DMS153 treated with DMSO at 0.1 percent for 48 hours (cell line): ENCODE data around the gene RAB9A.
A peak's percentile ranks its signal among the peaks of the same experiment; 100 is the strongest.
"Not testable (repeated sequence)": the region's sequence is repeated elsewhere in the genome, so short reads cannot be mapped to it uniquely, and the experiment has no call there.

Source experiments
- DNase-seq: peaks from one replicate; lab custom pipeline; 2025; ENCODE audit not compliant: unreplicated experiment; lab: John Stamatoyannopoulos, UW

The RAB9A gene

DNA sequence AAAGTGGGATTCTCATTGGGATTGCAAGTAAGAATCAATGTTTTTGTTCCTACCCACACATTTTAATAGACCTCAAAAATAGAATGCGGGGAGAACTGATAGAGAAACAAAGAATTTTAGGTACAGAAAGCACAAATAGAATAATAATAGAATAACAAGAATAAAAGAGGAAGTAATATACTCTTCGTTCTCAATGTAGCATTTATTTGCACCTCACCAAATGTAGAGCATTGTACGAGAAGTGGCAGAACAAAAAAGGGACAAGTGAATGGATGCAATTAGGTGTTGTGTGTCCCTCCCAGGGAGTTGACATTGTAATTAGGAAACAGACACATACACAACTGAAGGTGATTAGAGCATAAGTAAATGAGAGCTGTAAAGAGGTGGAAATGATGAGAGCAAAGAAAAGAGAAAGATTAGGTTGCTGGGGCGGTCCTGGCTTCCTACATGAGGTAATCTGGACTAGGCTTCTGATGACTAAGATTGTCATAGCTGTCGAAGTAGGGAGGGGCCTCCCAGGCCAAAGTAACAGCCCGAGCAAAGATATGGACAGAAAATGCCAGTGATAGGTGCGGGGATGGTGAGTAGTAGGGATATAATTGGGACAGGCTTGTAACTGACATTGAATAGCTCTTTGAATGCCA is 10.4 kb downstream of the RAB9A start:
- no peak for DNase-seq

DNA sequence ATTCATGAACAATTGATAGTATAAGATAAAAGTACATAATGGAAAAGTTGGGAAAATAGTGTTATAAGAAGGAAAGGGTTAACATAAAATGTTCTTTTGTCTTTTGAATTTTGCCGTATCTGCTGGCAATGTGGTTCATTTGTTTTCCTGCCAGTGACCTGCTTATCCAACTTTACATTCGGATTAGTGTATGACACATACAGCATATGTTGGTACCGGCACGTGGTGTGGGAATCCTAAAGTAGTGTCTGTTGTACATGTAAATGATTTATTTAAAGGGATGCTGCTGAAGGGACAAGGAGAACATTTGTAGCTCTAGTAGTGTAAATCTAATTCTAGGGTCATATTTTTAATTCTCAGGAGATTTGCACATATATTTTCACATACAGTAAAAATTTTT is 11.5 kb downstream of the RAB9A start:
- DNase-seq = no peak

DNA sequence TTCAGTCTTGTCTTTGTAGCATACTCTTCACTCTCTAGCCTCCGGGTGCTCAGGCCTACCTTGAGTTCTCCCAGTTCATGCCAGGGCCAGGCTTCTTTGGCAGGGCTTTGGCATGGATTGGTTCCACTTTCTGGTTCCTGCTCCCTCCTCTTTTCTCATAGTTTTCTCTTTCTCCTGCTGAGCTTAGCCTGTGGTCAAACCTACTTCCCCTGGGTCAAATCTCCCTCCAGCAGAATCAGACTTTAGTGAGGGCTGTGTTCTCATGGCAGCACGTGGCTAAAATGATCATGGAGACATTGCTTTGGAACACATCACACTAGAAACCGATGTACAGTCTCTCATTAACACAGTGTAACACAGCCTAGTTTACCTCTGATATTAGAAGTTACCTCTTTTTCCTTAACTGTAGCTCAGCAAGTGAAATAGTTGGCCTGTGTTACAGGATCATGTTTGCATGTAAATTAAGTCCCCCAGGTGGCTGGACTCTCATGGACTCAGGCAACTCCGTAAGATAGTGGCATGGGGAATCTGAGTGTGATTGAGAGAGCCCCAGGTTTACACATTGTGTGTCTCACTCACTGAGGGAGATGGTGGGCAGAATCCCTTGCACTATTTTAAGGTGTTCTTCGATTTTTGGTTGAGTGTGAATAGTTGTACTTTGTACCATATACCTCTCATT is 13.3 kb downstream of the RAB9A start:
- no peak for DNase-seq

GRCh38 chrX:13703135-13703534 is 14.2 kb downstream of the RAB9A start:
- no peak for DNase-seq

DNA sequence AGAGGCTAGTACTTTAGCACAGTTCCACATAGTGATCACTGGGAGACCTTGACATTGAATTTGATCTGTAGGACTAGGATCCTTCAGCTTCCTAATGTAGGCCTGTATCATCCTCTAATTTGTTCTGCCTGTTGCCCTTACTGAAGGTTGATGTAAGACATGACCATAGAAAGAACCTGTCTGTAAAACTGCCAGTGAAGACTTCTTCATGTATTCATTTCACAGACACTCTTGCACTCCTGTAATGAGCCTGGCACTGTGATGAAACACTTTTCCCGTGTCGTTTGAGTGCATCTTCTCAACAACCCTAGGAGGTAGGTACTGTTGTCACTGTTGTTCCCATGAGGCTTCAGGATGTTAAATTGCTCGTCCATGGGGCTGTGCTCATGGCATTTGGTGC is 14.7 kb downstream of the RAB9A start:
- no peak for DNase-seq

GRCh38 chrX:13711141-13711540 is 22.2 kb downstream of the RAB9A start:
- DNase-seq = no peak

DNA sequence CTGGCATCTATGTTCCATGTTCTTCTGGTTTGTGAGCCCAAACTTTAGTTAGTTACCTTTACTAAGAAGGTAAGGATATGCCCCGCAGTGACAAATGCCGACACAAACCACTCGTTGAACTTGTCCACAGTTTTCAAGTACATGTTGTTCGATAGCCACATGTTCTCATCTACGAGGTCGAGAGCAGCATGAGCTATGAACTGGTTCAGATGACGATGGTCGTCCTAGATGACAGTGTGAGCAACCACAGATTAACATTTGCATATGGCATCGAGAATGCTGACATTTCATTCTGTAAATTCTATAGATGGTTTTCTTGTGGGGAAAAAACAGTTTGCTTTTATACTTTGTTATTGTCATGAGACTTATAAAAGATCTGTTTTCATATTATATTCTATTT is 27.5 kb downstream of the RAB9A start:
- no peak for DNase-seq

DNA sequence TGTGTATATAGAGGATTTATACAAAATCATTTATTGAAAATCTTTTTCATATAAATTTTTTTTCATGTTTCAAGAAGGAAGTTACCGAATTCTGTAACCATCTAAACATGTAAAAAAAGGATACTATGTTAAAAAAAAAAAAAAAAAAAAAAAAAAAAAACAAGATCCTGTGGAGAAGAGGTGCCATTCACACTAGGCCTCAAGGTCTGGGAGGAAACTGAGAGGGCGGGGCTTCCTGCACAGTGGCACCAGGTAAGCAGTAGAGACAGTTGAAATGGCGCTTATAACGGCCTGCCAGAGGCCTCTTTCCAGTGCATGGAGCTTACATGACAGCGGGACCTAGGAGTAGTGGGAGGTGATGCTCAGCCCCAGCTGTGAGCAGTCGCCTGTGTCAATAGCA is 28.0 kb downstream of the RAB9A start:
- no peak for DNase-seq

- no peak for DNase-seq
These were observed 29.0 kb downstream of the RAB9A start for GRCh38 chrX:13717700-13718472.

DNA sequence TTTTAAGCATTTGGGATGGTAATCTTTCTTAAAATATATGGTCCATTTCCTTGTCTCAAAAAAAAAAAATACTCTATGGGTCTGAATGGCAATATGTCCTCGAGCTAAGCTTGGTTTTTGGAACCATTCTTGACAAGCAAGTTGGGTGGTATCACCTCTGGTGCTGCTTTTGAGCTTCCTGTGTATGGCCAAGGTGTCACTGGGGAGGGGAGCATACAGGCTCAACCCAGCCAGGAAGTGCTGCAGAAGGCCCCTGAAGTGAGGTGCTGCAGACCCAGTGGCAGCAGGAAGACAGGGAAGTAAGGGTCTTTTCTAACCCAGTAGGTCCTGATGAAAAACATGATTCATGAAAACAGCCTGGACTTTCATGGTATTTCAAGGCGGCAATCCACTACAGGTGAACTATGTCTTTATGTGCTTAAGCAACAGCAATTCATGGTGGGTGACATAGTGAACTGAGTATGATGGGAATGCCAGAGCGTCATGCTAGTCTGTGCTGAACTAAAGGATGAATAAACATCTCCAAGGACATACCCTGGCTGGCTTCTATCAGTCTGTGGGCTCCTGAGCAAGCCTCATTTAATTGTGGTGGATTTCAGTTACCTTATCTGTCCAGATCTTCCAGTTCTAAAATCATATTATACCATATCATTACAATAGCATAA is 30.4 kb downstream of the RAB9A start:
- no peak for DNase-seq

- no peak for DNase-seq
These were observed 32.4 kb downstream of the RAB9A start for GRCh38 chrX:13721371-13721770.

DNA sequence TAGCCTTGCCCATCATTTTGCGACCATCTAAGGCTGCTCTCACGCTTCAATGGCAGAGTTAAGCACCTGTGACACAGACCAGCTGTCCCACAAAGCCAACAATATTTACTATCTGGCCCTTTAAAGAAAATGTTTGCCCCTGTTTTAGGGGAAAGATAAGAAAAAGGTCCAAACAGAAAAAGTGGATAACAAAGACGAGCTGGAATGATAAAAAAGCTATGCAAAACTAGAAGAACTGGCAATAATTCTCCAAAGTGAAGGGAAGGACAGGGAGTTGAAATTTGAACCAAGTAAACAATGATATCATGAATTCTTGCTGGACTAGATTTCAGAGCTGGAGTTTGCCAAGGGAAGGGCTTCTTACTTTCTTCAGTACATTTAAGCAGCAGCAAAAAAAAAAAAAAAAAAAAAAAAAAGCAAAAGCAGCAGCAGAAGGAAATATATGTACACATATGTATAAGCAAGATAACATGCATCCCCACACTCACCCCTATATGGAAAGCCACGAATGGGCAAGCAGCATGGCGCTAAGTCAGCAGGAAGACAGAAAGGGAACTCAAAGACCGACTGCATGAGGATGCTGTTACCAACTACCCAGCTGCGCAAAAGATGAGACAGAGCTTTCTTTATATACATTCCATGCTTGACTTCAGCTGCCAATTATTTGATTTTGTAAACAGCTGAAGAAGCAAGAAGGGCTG is 33.0 kb downstream of the RAB9A start:
- DNase-seq = no peak

- DNase-seq = peak; percentile 0
These were observed 36.0 kb downstream of the RAB9A start for GRCh38 chrX:13724878-13725277.

DNA sequence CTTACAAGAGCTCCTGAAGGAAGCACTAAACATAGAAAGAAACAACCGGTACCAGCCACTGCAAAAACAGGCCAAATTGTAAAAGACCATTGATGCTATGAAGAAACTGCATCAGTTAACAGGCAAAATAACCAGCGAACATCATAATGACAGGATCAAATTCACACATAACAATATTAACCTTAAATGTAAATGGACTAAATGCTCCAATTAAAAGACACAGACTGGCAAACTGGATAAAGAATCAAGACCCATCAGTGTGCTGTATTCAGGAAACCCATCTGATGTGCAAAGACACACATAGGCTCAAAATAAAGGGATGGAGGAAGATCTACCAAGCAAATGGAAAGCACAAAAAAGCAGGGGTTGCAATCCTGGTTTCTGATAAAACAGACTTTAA is 37.7 kb downstream of the RAB9A start:
- DNase-seq = not testable (repeated sequence)

DNA sequence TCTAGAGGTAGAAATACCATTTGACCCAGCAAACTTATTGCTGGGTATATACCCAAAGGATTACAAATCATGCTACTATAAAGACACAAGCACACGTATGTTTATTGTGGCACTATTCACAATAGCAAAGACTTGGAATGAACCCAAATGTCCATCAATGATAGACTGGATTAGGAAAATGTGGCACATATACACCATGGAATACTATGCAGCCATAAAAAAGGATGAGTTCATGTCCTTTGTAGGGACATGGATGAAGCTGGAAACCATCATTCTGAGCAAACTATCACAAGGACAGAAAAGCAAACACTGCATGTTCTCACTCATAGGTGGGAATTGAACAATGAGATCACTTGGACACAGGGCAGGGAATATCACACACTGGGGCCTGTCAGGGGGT is 41.6 kb downstream of the RAB9A start:
- not testable (repeated sequence) for DNase-seq

GRCh38 chrX:13732246-13733067 is 43.5 kb downstream of the RAB9A start:
- DNase-seq = no peak

- no peak for DNase-seq
These were observed 44.6 kb downstream of the RAB9A start for GRCh38 chrX:13733506-13733905.

- DNase-seq = peak; percentile 61
These were observed 45.6 kb downstream of the RAB9A start, which contains the start of the genes OFD1 and TRAPPC2 for GRCh38 chrX:13734278-13735172. Gene OFD1, plus strand, starts transcription at chrX:13734748. Its CDS starts 324 bp downstream, at chrX:13735072. Gene TRAPPC2, minus strand, starts transcription at chrX:13734620. Its CDS starts 14,657 bp downstream, at chrX:13719963.

DNA sequence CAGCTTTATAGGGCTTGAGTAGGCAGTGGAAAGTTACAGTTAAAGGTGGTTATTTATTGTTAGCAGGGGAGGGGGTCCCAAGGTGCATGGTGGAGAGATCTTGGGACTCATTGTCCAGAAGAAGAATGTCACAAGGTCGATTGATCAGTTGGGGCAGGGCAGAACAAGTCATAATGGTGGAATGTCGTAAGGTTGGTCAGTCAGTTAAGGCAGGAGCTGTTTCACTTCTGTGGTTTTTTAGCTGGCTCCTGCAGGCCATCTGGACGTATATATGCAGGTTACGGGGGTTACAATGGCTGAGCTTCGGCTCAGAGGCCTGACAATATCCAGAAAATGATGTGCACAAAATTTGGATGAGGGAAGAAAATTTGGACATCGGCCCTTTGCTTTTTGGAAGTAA is 52.8 kb downstream of the RAB9A start:
- DNase-seq = no peak
